Stimulated activated CD8-positive, alpha-beta memory T cell treated with anti-CD3 and anti-CD28 coated beads, Interleukin-2, amount 100 ng/mL, for 48 hours (primary cell): ENCODE results near the gene PLEKHG5.

Source experiments
- DNase-seq, 2 donors: peaks; one replicate each; pipeline ENCODE4 v3.0.0-alpha.2; 2020; ENCODE audit warnings: low read depth in 2 of 2

PLEKHG5 gene

DNA sequence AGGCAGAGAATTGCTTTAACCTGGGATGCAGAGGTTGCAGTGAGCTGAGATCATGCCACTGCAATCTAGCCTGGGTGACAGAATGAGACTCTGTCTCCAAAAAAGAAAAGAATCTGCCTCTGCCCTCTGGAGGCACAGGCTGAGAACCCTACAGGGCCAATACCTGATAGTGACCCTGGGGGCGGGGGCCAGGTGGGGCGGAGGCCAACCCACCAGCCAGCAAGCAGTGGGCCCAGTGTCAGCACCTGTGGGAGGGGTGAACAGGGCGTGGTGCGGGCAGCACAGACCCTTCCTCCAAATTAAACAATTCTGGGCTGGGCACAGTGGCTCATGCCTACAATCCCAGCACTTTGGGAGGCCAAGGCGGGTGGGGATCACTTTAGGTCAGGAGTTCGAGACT is 19.0 kb upstream of the PLEKHG5 start:
- DNase-seq: no peak

DNA sequence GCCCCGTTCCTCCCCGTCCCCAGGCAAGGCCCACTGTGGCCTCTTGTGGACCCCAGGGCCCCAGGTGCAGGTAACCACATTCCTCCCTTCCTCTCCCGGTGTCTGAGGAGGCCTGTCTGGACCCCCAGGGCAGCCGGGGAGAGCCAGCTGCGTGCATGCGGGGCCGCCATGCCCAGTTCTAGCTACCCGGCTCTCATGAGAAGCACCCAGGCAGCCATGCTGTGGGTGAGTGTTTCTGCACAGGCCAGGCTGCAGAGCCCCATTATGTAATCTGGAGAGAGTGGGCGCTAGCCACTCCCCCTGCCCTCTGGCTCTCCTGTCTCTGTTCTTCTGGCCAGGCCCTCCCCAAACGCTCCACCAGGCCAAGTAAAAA is 18.4 kb upstream of the PLEKHG5 start:
- no peak for DNase-seq

- DNase-seq: no peak
Observed at GRCh38 chr1:6509220-6509918, 17.9 kb upstream of the PLEKHG5 start.

- DNase-seq: no peak
Observed at GRCh38 chr1:6508816-6509189, 17.3 kb upstream of the PLEKHG5 start.

DNA sequence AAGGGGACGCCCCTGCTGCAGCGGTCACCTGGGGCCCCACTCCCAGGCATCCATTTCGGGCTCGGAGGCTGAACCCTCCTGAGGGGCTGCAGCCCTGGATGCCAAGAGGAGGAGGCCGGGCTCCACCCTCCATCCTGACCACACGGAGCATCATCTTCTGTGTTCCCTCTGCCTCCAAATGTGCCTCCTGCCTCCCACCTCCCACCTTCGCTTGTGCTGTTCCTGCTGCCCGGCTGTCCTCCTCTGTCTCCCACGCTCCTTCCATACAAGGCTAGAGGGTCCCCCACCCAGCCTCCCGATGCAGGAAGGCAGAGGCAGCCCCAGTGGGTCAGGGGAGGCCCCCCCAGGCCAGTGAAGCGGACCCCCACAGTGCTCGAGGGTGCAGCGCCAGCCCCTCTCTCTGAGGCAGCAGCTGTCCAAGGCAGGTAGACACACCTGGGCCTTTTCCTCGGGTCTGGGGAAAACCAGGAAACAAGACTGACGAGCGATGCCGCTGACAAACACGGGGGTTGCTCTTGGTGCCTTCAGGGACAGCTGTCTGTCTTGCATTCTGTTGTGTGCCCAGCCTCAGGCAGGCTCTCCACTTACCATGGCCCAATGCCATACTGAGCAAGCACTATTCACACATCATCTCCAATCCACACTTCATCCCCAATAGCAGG is 16.8 kb upstream of the PLEKHG5 start:
- no peak for DNase-seq

- DNase-seq: no peak
Observed at GRCh38 chr1:6507461-6507911, 16.0 kb upstream of the PLEKHG5 start.

DNA sequence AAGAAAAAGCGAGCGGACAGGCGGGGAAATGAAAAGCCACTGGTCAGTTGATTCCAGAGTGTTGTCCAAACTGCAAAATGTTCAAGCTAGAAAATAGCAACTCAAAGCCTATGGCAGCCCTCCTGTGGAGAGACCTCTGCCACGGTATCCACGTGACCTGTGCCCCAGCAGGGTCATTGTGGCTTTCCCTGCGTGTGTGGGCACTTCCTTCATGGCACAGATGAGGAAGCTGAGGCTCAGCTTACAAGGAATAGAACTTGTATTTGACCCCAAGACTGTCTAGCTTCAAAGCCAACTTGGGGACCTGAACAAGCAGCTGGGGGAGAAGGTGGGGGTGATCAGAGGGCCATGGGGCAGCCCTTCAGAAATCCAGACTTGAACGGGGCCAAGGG is 15.6 kb upstream of the PLEKHG5 start:
- DNase-seq: no peak

GRCh38 chr1:6506210-6507036 is 15.0 kb upstream of the PLEKHG5 start:
- DNase-seq: no peak

DNA sequence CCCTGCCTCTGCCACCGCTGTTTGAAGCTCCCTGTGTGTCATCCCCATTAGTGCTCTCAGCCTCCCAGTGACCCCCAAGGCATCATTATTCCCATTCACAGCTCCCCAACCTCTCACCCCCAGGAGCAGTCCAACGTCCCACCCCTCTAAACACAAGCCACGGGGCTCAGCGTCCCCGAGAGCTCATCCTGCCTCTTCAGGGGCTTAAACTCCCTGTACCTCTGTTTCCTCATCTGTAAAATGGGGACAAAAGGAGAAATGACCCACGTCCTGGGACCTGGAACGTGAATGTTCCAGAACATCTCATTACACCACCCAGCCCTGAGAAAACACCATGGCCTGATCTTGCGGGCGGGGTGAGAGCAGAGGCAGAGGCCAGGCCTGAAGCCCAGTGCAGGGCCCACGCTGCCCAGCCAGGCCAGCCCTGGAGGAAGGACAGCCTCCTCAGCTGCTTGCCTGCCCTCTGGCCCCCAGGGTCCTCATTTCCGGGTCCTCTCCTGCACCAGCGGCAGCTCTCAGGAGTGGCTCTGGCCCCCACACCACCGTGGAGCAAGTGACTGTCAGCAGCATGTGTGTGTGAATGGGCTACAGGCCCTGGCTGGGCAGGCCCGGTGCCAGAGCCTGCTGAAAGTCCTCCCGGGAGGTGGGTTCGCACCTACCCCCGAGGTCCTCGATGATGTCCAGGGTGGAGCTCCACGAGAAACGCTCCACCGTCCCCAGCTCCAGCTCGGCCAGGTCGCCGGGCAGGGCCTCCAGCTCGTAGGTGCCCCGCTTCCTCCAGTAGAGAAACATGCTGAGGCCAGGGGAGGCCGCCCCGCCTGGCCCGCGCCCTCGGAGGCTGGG is 14.1 kb upstream of the PLEKHG5 start:
- DNase-seq: no peak

GRCh38 chr1:6504887-6505286 is 13.4 kb upstream of the PLEKHG5 start:
- DNase-seq: no peak

DNA sequence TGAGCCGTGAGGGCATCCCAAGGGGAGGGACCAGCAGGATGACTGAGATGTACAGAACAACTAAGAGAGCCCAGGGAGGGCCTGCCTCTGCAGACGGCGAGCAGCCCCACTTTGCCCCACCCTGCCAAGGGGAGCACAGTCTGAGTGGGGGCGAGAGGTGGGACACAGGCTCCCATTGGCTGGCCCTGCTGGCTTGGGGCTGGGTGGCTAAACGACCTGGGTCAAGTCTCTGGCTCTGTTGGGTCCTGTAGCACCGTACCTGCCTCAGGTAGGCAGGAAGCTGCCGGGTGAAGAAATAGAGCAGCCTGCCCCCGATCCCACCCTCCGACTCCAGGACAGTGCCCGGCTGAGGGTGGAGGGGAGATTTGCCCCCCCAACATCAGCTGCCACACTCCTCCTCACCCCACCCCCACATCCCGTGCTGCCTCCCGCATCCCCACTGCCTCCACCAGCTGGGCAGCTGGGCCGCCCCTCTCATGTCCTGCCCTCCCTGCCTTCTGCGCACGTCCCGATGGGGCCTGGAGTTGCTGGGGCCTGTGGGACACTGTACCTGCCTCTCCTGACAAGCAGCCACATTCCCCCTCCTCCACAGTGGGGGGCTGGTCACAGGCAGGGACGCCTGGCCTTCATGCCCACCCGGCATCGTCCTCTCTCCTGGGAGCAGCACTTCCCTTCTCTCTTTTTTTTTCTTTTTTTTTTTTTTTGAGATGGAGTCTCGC is 12.6 kb upstream of the PLEKHG5 start:
- no peak for DNase-seq

DNA sequence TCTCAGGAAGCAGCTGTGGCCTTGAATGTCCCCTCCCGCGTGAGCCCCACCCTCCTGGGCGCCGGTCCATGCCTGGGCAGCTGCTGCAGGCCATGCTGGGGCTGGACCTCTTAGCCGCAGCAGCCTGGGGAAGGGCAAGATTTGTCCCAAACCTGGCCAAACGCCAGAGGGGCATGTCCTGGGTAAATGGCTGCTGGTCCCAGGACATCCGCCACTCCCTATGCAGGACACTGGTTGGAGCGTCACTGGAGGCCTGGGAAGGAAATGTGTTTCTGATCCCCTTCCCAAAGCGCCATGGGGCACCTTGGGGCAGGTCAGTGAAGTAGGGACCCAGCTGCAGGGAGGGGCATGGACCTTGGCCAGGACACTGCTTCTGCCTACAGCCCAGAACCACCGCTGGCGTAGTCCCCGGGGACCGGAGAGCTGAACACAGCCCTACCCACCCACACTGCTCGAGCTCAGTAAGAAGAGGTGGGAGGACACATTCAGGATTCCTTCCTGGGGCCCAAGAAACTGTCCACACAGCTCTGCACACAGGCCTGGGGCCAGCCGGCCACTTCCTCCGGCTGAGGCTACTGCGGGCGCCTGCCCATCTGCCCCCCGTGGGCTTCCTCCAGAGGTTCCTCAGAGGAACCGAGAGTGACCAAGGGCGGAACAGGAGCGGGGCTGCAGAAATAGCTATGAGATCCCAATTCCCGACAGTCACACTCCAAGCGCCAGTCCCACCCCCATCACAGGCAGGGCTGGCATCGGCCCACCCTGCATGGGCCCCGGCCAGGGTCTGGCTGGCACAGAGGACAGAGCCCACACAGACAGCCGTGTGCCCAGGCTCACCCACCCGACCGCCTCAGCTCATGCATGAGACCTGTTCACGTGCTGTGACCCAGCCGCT is 10.8 kb upstream of the PLEKHG5 start:
- DNase-seq: no peak

DNA sequence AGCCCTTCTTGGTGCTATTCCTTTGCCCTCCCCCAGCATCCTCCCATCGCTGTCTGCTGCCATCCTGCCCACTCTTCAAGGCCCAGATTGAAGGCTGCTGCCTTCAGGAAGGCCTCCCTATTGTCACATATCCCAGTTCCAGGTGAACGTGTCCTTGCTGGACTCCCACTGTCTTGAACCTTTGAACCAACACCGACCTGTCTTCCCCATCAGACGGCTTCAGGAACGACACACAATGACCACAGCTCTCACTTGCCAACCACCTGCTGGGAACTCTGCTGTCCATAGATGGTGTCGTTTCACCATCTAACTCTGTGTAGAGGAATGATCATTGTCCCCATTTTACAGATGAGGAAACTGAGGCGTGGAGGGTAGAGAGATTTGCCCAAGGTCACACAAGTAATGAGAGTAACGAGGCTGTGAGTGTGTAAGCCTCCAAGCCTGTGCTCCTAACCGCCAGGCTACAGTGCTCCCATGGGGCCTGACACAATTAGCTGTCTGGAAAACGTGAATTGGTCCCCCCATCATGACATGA is 9.9 kb upstream of the PLEKHG5 start:
- DNase-seq: no peak

- DNase-seq: no peak
Observed at GRCh38 chr1:6500544-6501278, 9.2 kb upstream of the PLEKHG5 start.

DNA sequence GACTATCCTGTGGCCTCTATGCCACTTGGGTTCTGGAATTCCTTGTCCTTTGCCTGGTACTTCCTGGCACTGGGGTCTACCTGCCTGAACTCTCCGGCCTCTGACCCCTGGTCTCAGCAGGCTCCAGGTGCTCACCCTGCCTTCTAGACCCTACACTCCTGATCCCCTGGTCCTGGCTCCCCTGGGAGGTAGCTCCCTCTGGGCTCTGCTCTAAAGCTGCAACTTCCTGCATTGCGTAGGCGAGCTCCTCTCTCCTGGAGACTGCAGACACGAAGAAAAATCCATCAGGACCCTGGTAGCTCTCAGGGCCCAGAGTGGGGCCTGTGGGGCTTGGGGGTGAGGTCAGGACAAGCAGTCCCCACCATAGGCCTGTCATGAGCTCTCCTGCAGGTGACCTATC is 7.8 kb upstream of the PLEKHG5 start:
- no peak for DNase-seq

GRCh38 chr1:6498576-6499111 is 7.2 kb upstream of the PLEKHG5 start:
- no peak for DNase-seq

DNA sequence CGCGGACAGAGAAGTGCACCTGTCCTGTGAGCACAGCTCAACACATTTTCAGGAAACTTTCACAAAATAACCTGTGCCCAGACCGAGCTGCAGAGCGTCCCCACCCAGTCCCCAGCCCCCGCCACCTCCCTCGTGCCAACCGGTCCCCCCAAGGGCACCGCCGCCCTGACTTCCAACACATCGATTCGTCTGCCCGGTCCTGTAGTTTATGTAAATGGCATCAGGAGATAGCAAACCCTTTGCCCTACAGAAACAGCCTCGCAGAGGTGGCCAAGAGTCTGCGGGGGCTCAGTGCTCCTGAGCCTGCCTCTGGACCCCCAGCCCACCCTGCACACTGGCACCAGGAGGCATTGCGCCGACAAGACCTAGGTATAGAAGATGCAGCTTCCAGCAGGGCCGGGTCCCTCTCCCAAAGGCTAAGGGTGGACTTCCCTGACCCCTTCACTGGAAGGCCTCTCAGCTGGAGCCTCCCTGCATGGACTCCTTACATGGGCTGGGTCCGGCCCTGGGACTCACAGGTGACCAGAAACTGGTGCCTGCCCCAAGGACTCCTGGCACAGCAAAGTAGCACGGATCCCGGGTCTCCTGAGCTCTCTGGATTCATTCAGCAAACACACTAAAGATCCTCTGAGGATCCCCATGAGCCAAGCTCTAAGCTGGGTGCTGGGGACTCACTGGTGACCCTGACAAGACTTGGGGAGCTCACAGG is 6.6 kb upstream of the PLEKHG5 start:
- no peak for DNase-seq

DNA sequence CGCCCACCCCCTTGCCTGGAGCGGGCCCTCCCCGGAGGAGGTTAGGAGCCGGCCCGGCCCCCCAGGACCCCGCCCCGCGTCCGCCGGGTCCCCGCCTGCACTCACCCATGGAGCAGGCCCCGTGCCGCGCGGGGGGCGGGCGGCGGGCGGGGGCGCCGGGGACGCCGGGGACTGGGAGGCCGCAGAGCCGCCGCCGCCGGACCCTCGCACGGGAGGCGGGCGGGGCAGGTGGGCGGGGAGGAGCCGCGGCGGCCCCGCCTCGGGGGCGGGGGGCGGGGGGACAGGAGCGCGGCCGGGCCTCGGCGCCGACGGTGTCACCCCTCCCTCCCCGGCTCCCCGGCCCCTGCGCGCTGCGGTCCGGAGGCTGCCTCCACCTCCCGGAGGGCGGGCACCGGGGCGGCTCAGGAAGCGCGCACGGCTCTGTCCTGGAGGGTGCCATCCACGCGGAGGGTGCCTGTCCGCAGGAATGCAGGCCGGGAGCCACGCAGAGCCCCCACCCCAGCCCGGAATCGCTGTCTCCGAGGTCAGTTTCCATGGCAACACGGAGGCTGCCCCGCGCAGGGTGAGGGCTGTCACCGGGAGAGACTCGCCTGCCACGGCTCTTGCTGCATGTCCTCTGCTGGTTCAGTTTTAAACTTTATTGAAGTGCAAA is 5.9 kb upstream of the PLEKHG5 start:
- DNase-seq: no peak
